ENCODE data around the gene SORL1-AS1.

Gene SORL1-AS1

GRCh38 chr11:121391914-121392313, 60.9 kb downstream of the SORL1-AS1 start:
- in situ Hi-C loops (cut with MboI; ENCODE audit: low sequenced_read_pairs, unreplicated experiment), result no loop called here
- no peak for DNase-seq (ENCODE audit: low spot score)
- no peak for TF ChIP-seq CTCF (IDR thresholded peaks at IDR 0.05; ENCODE audit: borderline replicate concordance, control extremely low read depth, extremely low read depth, insufficient read depth, missing control alignments)

- TF ChIP-seq CTCF (IDR thresholded peaks at IDR 0.05; ENCODE audit: borderline replicate concordance, control extremely low read depth, extremely low read depth, insufficient read depth, missing control alignments), result no peak
- DNase-seq (ENCODE audit: low spot score), result no peak
- in situ Hi-C loops (cut with MboI; ENCODE audit: low sequenced_read_pairs, unreplicated experiment), result no loop called here
Measured at GRCh38 chr11:121389651-121390050, 63.1 kb downstream of the SORL1-AS1 start.

Measured in GM13976 (cell line).